Gastrocnemius medialis (tissue), 4 donors: ENCODE data around the gene MTRFR. TPM values are rescaled to one million over a fixed set of nuclear protein-coding genes. Genes with fewer than 3 reads are reported as not detected.
A peak's percentile ranks its signal among the peaks of the same experiment; 100 is the strongest.

Experiments used
- ATAC-seq, 2 donors: fragments of 150-250 bp; one replicate each; pipeline ENCODE4 v1.9.1; 2016
- DNase-seq, 2 donors: peaks; one replicate each; pipeline ENCODE4 v3.0.0-alpha.2; 2019
- H3K27ac ChIP-seq, 4 donors: fragments of 200-600 bp; sonication (generic); 1 replicate in 1 of 4; 2 replicates in 3 of 4; pipeline ENCODE4 v1.5.1; 2016 to 2018; ENCODE audit warnings: mild to moderate bottlenecking in 2 of 4, moderate library complexity in 1 of 4
- H3K27me3 ChIP-seq, 3 donors: fragments of 200-600 bp; sonication (generic) in 2 of 3; 1 replicate in 1 of 3; 2 replicates in 2 of 3; pipeline versions ENCODE4 v1.5.1 to v1.6.0; 2016 to 2019; ENCODE audit warnings: mild to moderate bottlenecking in 1 of 3, moderate library complexity in 1 of 3
- H3K36me3 ChIP-seq, 2 donors: fragments of 200-600 bp; sonication (generic) in 1 of 2; one replicate each; pipeline ENCODE4 v1.5.1; 2017 to 2018
- H3K4me1 ChIP-seq, 2 donors: fragments of 200-600 bp; sonication (generic) in 1 of 2; one replicate each; pipeline ENCODE4 v1.5.1; 2016 to 2017; ENCODE audit warnings: mild to moderate bottlenecking in 2 of 2
- H3K4me3 ChIP-seq, 4 donors: fragments of 200-600 bp; sonication (generic) in 3 of 4; 1 replicate in 1 of 4; 2 replicates in 3 of 4; pipeline ENCODE4 v1.5.1; 2016 to 2019; ENCODE audit warnings: mild to moderate bottlenecking in 2 of 4
- H3K9me3 ChIP-seq, 3 donors: fragments of 200-600 bp; sonication (generic) in 2 of 3; 1 replicate in 1 of 3; 2 replicates in 2 of 3; pipeline ENCODE4 v1.5.1; 2016 to 2019
- CTCF ChIP-seq, 5 experiments: fragments of 450-650 bp in 3 of 5; fragments of 200-600 bp in 2 of 5; sonication (generic) in 2 of 5; IDR thresholded peaks in 4 of 5; conservative IDR thresholded peaks in 1 of 5; 1 replicate in 4 of 5; 2 replicates in 1 of 5; pipeline ENCODE4 v1.5.1; 2016 to 2019; ENCODE audit warnings: antibody characterized with exemption in 5 of 5, mild to moderate bottlenecking in 3 of 5, moderate library complexity in 3 of 5
- POLR2A ChIP-seq, 2 donors: fragments of 450-650 bp; IDR thresholded peaks; one replicate each; pipeline ENCODE4 v1.6.1; 2017; ENCODE audit warnings: antibody characterized with exemption in 2 of 2, mild to moderate bottlenecking in 2 of 2, moderate library complexity in 2 of 2
- in situ Hi-C, 4 donors: fragments of 200-750 bp; cut with MboI; loops; one replicate each; pipeline versions ENCODE4 v1.15.0 to v1.8.0; 2017; ENCODE audit warnings: low sequenced_read_pairs in 4 of 4
- intact Hi-C: fragments of 100-400 bp; cut with DNase I; formaldehyde crosslinking; loops from one replicate; pipeline ENCODE4 v1.15.1; 2023; ENCODE audit warnings: low total_unique reads
- total RNA-seq, 4 donors: library from RNA; depleted of rRNA; stranded (reverse); fragments of >200 nt; gene quantifications; one replicate each; pipeline versions ENCODE4 v1.1.0 to v1.2.3, GENCODE V29; 2016

MTRFR gene
- total RNA-seq, 4 donors from 2014 or later = 4.7 to 14.1 (median 5.6) TPM

- H3K9me3 ChIP-seq = no peaks in the 10 kb centered on the region
- no peak overlapping the region for H3K4me3 ChIP-seq
- in situ Hi-C loops = loop anchor here in 2 of 4 donors (10.0 kb wide), 2 partner anchors 194 to 264 kb away; partner anchors contain the start of gene OGFOD2 (in 1 of the 2)
- peaks cover 33 to 38% of the 10 kb centered on the region in 2 donors for H3K4me1 ChIP-seq
- peak overlapping the region in 2 of 4 donors; percentile 7 to 25 for H3K27ac ChIP-seq
- peaks cover 0 to 9% of the 10 kb centered on the region in 2 donors for H3K36me3 ChIP-seq
- intact Hi-C loops = loop anchor here (2.0 kb wide), 1 partner anchor 196 kb away; no protein-coding TSS in a partner anchor
- no peak for TF ChIP-seq POLR2A (IDR thresholded peaks at IDR 0.05)
- no peak for TF ChIP-seq CTCF (IDR thresholded peaks at IDR 0.05 in 4 of 5, conservative IDR thresholded peaks at IDR 0.05 in 1 of 5)
- no peaks in the 10 kb centered on the region for H3K27me3 ChIP-seq
- no peak for DNase-seq
- no peak for ATAC-seq
These were observed 5.1 kb downstream of the MTRFR start for GRCh38 chr12:123238330-123238682.

- Histone ChIP-seq H3K27me3 (no peaks in the 10 kb centered on the region), H3K9me3 (no peaks in the 10 kb centered on the region), H3K4me1 (peaks cover 32 to 37% of the 10 kb centered on the region in 2 donors), H3K27ac (no peak overlapping the region), H3K36me3 (peaks cover 0 to 9% of the 10 kb centered on the region in 2 donors), H3K4me3 (no peak overlapping the region)
- intact Hi-C loops (loop anchor here (2.0 kb wide), 1 partner anchor 196 kb away; no protein-coding TSS in a partner anchor), in situ Hi-C loops (loop anchor here in 2 of 4 donors (10.0 kb wide), 2 partner anchors 194 to 264 kb away; partner anchors contain the start of gene OGFOD2 (in 1 of the 2))
- no peak for DNase-seq
- TF ChIP-seq POLR2A (IDR thresholded peaks at IDR 0.05) (no peak), CTCF (IDR thresholded peaks at IDR 0.05 in 4 of 5, conservative IDR thresholded peaks at IDR 0.05 in 1 of 5) (no peak)
- ATAC-seq = no peak
These were observed 5.7 kb downstream of the MTRFR start for GRCh38 chr12:123238961-123239360.

GRCh38 chr12:123242116-123242904 lies 9.1 kb downstream of the MTRFR start:
- peak overlapping the region; percentile 21 to 70 (median 54) for H3K27ac ChIP-seq
- ATAC-seq = peak; percentile 37 to 71
- H3K4me1 ChIP-seq = peaks cover 24% of the 10 kb centered on the region in 2 donors
- in situ Hi-C loops = no loop called here
- no peaks in the 10 kb centered on the region for H3K36me3 ChIP-seq
- H3K4me3 ChIP-seq = no peak overlapping the region
- H3K27me3 ChIP-seq = no peaks in the 10 kb centered on the region
- intact Hi-C loops = no loop called here
- TF ChIP-seq POLR2A (IDR thresholded peaks at IDR 0.05) (no peak), CTCF (IDR thresholded peaks at IDR 0.05 in 4 of 5, conservative IDR thresholded peaks at IDR 0.05 in 1 of 5) (no peak)
- no peak for DNase-seq
- no peaks in the 10 kb centered on the region for H3K9me3 ChIP-seq

GRCh38 chr12:123243671-123244262 lies 10.5 kb downstream of the MTRFR start:
- Histone ChIP-seq H3K36me3 (no peaks in the 10 kb centered on the region), H3K4me3 (no peak overlapping the region), H3K27me3 (no peaks in the 10 kb centered on the region), H3K9me3 (no peaks in the 10 kb centered on the region), H3K4me1 (peaks cover 23 to 28% of the 10 kb centered on the region in 2 donors), H3K27ac (no peak overlapping the region)
- ATAC-seq = no peak
- in situ Hi-C loops (no loop called here), intact Hi-C loops (no loop called here)
- TF ChIP-seq CTCF (IDR thresholded peaks at IDR 0.05 in 4 of 5, conservative IDR thresholded peaks at IDR 0.05 in 1 of 5) (no peak), POLR2A (IDR thresholded peaks at IDR 0.05) (no peak)
- DNase-seq = no peak
